GM12865 (cell line): Measurements from ENCODE around the gene ECT2.

Experiments used
- DNase-seq: peaks from one replicate; pipeline ENCODE4 v3.0.0; 2010; ENCODE audit warnings: low read depth
- H3K4me3 ChIP-seq: 2 replicates; pipeline ENCODE4 v1.5.1; 2011; ENCODE audit warnings: mild to moderate bottlenecking, low read depth, low read length, control low read depth
- TF ChIP-seq, protein P1 (sequence below): IDR thresholded peaks from 2 replicates; pipeline ENCODE4 v1.5.1; 2011; ENCODE audit warnings: low read length, control low read depth, low read depth, inconsistent platforms; ENCODE audit not compliant: insufficient read depth; ENCODE audit errors: missing control alignments

ECT2 gene

DNA sequence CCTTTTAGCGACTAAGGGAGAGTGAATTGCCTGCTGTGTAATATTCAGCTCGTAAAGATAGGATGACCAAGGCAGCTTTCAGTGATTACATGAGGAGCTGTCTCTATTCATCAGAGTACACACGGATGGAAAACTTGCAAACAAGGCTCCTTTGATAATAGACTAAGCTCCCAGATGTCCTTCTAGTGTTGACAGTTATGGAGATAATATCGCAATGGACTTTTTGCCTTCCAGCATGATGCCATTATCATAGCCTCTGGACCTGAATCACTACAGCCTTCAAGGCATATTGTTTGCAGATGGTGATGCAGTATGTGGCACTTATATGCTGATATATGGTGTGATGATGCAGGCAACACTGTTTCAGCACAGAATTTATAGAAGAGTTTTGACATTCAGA lies 93.9 kb downstream of the ECT2 start:
- TF ChIP-seq, protein P1, sequence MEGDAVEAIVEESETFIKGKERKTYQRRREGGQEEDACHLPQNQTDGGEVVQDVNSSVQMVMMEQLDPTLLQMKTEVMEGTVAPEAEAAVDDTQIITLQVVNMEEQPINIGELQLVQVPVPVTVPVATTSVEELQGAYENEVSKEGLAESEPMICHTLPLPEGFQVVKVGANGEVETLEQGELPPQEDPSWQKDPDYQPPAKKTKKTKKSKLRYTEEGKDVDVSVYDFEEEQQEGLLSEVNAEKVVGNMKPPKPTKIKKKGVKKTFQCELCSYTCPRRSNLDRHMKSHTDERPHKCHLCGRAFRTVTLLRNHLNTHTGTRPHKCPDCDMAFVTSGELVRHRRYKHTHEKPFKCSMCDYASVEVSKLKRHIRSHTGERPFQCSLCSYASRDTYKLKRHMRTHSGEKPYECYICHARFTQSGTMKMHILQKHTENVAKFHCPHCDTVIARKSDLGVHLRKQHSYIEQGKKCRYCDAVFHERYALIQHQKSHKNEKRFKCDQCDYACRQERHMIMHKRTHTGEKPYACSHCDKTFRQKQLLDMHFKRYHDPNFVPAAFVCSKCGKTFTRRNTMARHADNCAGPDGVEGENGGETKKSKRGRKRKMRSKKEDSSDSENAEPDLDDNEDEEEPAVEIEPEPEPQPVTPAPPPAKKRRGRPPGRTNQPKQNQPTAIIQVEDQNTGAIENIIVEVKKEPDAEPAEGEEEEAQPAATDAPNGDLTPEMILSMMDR: no peak
- DNase-seq: no peak

DNA sequence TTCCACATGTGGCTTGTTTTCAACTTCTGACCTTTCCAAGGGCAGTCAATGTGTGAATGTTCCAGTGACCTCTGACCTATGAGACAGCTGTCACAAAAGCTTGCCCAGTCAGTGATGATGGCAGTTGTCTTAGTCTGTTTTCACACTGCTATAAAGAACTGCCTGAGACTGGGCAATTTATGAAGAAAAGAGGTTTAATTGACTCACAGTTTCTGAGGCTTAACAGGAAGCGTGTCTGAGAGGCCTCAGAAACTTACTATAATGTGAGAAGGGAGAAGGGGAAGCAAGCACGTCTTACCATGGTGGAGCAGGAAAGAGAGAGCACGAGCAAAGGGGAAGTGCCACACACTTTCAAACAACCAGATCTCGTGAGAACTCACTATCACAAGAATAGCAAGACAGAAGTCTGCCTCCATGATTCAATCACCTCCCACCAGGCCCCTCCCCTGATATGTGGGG lies 95.6 kb downstream of the ECT2 start:
- H3K4me3 ChIP-seq: no peak overlapping the region
- peak; percentile 16 for DNase-seq
- TF ChIP-seq, protein P1: no peak

More for the DNA sequence above, 93.9 kb downstream of the ECT2 start:
- no peak overlapping the region for H3K4me3 ChIP-seq

DNA sequence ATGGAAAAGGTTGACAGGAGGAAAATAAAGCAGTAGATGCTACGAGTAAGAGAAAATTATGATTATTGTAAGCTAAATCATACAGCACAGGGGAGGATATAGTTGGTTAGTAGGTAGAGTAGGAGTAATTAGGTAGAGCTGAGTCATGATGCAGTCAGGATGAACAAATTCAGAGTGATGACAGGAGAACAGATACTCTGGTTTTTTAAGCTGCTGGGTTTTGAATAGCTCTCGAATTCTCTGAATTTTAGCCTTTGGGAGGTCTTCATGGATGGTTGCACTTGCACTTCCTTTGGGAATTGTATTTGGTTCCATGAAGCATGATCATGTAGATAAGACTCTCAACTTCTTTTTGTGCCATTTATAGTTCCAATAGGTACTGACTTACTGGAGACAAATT lies 96.2 kb downstream of the ECT2 start:
- DNase-seq: no peak
- TF ChIP-seq, protein P1: no peak
- H3K4me3 ChIP-seq: no peak overlapping the region

DNA sequence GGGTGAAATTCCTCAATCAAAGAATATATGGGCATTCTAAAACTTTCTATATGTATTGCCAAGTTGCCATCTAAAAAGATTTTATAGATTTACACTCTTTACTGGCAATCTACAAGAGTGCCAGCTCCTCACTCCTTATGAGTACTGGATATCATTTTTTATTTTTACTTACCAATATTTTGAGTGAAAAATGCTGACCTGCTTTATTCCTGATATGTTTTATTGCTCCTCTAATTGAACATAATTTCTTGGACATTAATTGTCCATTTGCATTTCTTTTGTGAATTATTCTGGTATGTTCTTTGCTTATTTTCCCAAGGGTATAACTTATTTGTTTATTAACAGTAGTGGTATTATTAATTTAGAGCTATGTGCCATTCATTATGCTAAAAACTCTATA lies 96.8 kb downstream of the ECT2 start:
- no peak overlapping the region for H3K4me3 ChIP-seq
- TF ChIP-seq, protein P1: no peak
- DNase-seq: no peak

DNA sequence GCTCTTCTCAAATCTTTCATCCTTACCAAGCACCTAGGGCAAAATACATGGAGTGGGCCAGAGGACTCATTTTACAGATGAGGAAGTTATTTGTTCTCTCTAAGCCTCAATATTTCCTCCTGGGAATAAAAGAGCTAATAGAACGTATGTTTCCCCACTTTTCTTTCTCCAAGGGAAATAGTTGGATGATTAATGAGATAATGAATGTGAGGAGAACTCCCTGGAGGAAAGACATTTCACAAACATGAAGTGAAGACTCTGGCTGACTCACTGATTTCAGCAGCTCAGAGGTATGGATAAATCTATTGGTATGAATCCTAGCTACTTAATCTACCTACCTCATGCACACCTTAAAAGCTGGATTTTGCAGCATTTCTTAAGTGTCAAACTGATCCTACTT lies 98.4 kb downstream of the ECT2 start:
- H3K4me3 ChIP-seq: no peak overlapping the region
- no peak for DNase-seq

DNA sequence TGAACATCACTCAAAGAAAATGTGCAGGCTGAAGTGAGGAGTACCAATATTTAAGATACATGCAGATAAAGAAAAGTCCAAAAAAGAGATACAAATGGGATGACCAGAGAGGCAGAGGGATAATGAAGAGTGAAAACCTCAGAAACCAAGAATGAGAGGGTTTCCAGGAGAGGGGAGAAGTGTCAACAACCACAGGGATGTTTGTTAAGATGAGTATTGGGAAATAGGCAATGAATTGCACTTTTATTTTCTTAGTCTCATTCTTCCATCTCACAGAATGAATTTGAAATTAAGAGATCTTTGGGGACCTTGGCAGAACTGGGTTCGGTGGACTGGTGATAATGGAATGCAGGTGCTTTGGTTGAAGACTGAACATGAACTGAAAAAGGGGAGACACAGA lies 102.5 kb downstream of the ECT2 start:
- no peak for DNase-seq
- TF ChIP-seq, protein P1: no peak
- H3K4me3 ChIP-seq: no peak overlapping the region

More for the DNA sequence above, 98.4 kb downstream of the ECT2 start:
- TF ChIP-seq, protein P1: no peak

DNA sequence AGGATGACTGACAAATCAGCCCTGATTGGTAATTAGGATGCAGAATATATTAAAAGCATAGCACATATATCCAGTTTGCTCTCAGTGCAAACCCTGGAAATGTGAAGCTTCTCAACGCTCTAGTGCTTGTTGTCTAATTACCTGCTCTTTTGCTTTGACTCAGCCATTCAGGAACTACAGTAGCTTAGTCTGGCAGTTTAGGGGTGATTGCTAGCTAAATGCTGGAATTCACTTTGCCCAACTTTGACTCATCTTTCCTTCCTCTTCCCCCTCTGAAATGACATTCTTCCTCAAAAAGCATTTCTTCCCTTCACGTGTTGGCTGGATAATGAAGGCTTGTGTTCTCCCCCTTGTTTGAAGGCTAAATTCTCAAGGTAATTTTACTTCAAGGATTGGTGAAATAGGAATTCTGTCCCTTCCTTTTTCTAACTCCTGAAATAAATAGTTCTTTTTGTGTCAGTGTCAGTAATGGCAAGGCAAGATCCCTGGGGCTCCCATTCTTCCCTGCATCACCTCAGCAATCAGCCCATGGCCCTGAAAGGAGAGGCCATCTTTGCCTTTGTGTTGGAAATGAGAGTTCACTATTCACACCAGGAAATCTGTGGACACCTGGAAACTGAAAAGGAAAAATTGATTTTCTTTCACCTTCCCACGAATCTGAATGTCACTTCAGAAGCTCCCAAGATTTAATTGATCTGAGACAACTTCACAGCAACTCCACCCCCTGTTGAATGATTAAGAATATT lies 103.6 kb downstream of the ECT2 start:
- no peak for DNase-seq
- H3K4me3 ChIP-seq: no peak overlapping the region
- TF ChIP-seq, protein P1: no peak
